CD4-positive, alpha-beta T cell treated with Interleukin-21 for 1 hour (primary cell): Measurements from ENCODE around the gene GNB3.
"Not testable (repeated sequence)": the region's sequence is repeated elsewhere in the genome, so short reads cannot be mapped to it uniquely, and the experiment has no call there.

Experiments
- DNase-seq: peaks from one replicate; pipeline ENCODE4 v3.0.0-alpha.2; 2020

GNB3 gene

DNA sequence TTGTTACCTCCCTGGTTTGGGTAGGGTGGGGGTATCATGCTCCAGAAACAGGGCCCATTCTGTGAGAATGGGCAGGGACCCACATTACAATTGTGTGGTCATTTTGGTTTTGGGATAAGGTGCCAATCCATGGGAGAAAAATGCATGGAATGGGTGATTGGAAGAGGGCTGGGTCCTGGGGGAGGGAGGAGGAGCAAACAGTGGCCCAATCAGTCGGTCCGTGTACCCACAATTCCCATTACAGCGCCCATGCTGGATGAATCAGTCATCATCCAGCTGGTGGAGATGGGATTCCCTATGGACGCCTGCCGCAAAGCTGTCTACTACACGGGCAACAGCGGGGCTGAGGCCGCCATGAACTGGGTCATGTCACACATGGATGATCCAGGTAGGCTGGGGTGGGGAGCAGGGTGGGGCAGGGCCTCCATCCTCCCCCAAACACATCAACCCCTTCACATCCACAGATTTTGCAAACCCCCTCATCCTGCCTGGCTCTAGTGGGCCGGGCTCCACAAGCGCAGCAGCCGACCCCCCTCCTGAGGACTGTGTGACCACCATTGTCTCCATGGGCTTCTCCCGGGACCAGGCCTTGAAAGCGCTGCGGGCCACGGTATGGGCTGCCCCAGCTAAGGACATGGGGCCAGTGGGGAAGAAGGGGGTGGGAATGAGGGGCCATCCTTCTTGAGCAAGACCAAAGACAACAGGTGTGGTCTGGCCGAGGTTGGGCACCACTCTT lies 23.0 kb downstream of the GNB3 start:
- DNase-seq: no peak

DNA sequence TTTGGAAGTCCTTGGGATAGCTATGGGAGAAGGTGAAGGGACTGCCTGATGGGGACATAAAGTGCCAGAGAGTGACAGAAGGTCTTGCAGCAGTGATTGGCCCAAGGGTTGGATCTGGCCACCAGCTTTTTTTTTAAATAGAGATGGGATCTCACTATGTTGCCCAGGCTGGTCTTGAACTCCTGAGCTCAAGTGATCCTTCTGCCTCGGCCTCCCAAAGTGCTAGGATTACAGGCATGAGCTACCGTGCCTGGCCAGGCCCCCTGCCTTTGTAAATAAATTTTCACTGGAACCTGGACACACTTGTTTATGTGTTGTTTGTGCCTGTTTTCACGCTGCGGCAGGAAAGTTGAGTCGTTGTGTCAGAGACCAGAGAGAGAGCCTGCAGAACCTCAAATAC lies 24.6 kb downstream of the GNB3 start:
- not testable (repeated sequence) for DNase-seq

DNA sequence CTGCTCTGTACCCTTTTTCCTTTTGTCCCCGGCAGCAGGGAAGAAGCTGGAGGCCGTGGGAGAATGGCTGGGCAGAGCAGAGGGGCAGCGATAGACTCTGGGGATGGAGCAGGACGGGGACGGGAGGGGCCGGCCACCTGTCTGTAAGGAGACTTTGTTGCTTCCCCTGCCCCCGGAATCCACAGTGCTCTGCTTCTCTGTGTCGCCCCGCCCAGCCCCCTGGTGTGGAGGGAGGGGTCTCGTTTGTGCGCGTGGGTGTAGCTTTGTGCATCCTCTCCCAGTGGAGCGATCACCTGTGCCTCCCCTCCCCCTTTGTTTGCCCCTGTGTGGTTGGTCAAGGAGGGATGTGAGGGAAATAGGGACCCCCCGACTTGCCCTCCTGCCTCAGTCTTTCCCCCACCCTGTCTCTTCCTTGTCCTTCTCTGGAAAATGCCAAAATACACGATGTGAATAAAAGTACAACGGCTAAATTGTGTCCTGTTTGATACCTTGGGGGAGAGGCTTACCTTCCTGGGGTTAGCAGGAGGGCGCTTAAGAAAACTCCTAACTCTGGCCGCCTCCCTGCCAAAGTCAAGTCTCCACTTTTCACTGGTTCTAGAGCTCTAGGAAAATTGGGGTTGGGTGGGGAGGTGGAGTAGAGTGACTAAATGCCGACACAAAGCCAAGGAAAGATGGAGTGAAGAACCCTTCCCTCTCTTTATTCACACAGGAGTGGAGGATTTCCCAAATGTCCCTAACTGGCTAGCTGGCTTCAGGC lies 25.6 kb downstream of the GNB3 start:
- no peak for DNase-seq

DNA sequence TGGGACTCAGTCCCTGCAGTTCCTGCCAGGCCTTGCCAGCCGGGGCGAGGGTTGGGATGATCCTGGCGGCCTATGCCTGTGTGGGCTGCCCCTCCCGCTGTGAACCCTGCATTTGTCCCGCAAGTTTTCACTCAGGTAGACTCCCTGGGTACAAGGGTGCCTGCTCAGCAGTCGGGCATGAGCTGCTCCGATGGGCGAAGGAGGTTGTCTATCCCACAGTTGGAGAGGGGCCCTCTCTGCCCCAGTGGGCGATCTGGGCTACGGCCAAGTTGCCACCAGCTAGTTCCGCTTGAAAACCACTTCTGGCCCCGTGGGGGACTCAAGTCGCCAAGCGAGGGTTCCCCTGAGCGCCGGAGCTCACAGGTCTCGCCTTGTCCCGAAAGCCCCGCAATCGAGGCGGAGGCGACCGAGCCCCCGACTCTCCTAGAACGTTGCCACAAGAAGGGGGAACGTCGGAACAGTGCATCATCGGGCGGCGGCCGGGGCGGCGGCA lies 26.2 kb downstream of the GNB3 start:
- DNase-seq: no peak

DNA sequence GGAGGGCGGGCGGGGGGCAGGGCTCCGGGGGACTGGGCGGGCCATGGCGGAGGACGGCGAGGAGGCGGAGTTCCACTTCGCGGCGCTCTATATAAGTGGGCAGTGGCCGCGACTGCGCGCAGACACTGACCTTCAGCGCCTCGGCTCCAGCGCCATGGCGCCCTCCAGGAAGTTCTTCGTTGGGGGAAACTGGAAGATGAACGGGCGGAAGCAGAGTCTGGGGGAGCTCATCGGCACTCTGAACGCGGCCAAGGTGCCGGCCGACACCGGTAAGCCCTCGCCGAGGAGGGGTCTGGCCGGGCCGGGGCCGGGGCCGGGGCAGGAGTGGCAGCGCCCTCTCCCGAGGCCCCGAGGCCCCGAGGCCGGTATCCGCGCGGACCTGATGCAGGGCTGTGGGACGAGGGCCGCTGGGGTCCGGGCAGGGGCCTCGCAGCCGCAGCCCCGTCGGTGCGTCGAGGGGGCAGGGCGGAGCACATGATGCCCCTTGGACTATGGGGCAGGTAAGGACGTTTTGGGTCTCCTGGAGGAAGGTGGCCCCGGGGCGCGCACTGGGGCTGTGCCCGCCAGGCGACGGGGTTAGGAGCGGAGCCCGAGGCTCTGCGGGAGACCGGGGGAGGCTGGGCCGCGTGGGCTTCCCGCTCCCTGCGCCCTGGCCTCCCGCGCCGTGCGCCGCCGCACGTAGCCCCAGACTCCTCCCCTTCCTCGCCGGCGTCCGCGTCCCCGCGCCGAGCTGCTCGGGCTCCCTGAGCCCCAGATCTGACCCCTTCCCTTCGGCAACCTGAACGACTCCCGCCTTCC lies 26.9 kb downstream of the GNB3 start, which contains the start of gene TPI1:
Gene TPI1 (plus strand): TSS at position 119 of the 798 bp plus-strand sequence. CDS start 36 bp downstream, at position 155.
- DNase-seq: peak; percentile 87

DNA sequence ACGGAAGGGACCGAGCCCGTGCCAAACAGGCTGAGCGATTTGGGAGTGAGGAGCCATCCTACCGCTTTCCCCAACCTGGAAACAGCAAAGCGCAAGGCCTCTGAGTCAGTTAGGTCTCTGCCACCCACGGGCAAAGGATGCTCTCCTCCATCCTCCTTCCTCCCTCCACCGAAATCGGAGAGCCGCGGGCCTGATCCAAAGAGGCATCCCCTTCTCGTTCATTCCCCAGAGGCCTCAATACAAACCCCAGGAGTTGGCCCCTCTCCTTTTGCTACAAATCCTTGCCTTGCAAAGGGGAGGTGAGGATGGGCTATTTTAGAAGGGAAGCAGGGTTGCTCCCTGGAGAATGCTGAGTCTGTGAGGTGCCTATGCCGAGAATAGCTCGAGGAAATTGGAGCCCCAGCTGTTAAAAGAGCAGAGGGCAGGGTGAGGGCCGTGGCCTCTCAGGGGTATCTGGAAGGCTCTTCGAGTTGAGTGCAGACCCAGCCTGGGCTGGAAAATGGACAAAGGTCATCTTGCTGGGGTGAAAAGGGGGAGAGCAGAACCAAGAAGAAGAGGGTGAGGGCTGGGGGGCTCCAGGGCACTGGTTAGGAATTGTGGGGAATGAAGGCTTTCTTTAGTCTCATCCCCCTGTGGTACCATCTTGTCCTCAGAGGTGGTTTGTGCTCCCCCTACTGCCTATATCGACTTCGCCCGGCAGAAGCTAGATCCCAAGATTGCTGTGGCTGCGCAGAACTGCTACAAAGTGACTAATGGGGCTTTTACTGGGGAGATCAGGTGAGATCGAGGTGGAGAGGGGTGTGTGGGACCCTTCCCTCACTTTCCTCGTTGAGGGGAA lies 27.7 kb downstream of the GNB3 start:
- DNase-seq: peak; percentile 9

DNA sequence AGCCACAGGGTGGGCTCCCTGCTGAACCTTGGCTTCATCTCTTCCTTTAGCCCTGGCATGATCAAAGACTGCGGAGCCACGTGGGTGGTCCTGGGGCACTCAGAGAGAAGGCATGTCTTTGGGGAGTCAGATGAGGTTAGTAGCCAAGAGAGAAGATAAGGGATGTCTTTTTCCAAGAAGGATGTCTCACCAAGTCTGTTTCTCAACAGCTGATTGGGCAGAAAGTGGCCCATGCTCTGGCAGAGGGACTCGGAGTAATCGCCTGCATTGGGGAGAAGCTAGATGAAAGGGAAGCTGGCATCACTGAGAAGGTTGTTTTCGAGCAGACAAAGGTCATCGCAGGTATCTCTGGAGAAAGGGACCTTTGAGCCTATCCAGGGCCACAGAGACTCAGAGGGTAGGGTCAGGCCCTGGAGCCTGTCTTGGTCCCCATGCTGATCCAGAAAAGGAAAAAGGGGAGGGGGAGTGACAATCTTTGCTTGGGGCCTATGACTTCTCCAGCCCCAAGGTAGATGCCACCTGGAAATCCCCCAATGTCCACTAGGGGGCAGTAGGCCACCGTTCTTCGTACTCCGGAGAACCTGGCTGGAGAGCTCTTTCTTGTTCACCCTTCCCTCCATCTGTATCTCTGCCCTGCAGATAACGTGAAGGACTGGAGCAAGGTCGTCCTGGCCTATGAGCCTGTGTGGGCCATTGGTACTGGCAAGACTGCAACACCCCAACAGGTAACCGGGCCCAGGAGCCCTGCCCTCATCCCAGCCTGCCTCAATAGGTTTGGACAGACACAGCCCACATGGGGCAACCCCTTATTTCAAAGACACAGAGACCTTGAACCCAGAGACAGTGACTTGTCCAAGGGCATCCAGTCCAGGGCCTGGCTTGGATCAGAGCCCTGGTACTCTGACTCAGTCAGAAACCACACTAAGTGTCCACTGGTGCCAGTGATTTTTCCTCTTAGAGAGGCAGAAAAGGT lies 28.6 kb downstream of the GNB3 start:
- DNase-seq: peak; percentile 89

DNA sequence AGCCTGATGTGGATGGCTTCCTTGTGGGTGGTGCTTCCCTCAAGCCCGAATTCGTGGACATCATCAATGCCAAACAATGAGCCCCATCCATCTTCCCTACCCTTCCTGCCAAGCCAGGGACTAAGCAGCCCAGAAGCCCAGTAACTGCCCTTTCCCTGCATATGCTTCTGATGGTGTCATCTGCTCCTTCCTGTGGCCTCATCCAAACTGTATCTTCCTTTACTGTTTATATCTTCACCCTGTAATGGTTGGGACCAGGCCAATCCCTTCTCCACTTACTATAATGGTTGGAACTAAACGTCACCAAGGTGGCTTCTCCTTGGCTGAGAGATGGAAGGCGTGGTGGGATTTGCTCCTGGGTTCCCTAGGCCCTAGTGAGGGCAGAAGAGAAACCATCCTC lies 29.6 kb downstream of the GNB3 start:
- not testable (repeated sequence) for DNase-seq

DNA sequence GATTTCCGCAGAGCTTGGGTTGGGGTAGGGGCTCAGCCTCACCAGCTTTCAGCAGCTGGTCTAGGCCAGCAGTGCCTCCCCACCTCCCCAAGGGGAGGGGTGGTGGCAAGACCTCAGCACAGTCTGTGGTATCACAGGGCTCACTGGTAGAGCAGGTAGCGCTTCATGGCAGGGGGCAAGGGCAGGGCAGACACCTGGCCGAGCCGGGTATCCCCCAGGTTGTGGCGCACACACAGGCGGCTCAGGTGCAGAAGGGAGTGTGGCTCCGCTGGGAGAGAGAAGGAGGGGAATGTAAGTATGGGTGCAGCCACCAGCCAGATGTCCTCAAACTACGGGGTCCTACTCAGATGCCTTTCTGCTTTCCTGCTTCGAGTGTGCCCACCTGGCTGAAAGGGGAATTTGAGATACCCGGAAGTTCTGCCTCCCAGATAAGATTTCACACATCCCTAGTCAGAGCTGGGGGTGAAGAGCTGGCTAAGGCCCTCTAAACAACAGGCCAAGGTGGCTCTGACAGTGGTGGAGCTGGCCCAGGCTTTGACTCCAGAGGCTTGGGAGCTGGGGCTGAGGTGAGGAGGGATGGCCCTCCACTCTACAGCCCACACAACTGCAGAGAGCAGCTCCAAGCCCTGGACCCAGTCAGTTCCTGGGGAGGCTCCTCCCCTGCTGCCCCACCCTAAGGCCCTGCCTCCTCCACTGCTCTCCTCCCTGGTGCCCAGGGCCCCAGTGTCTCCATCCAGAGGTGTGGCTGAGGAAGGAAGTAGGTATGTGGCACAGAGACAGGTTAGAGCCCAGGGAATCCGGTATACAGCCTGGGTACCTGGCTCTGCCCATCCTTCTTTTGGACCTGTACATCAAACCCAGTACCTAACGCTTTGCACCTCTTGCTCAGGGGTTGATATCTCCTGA lies 30.6 kb downstream of the GNB3 start:
- peak; percentile 46 for DNase-seq

DNA sequence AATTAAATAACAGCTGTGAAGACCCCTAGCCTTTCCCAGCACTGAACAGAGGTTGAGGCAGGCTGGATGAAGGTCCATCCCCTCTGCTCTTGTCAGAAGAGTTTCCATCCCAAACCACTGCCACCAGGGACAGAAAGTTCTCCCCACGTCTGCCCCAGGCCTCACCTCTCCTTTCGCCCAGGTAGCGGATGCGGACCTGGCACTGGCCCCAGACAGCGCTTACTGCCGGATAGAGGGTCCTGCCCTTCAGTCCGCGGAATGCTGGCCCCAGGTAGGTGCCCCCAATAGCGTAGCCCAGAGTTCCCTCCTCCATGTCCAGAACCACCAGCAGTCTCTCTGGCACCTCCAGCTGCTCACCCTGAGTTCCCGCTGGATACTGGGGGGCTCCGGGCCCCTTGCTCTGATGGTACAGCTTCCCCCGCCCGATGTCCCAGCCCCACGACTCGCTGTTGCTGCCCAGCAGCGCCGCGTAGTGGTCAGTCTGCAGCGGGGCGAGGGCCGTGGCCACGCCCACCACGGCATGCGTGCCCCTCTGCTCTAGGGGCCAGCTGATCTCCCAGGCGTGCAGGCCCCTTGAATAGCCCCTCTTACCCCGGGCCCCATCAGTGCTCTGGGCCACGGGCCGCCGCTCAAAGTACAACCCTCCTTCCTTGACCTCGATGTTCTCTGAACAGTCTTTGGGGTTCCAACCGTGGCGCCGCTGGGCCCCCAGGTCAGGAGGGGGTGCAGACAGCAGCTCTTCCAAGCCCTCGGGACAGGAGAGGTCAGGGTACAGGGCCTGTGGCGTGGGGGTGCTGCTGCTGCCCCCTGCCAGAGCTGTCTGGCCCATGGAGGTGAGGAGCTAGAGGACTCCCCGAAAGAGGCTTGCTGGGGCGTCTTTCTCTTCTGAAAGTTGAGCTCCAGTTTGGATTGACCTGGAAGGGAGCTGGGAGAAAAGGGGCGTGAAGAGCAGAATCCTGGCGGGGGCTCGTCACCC lies 31.6 kb downstream of the GNB3 start:
- DNase-seq: peak; percentile 88

DNA sequence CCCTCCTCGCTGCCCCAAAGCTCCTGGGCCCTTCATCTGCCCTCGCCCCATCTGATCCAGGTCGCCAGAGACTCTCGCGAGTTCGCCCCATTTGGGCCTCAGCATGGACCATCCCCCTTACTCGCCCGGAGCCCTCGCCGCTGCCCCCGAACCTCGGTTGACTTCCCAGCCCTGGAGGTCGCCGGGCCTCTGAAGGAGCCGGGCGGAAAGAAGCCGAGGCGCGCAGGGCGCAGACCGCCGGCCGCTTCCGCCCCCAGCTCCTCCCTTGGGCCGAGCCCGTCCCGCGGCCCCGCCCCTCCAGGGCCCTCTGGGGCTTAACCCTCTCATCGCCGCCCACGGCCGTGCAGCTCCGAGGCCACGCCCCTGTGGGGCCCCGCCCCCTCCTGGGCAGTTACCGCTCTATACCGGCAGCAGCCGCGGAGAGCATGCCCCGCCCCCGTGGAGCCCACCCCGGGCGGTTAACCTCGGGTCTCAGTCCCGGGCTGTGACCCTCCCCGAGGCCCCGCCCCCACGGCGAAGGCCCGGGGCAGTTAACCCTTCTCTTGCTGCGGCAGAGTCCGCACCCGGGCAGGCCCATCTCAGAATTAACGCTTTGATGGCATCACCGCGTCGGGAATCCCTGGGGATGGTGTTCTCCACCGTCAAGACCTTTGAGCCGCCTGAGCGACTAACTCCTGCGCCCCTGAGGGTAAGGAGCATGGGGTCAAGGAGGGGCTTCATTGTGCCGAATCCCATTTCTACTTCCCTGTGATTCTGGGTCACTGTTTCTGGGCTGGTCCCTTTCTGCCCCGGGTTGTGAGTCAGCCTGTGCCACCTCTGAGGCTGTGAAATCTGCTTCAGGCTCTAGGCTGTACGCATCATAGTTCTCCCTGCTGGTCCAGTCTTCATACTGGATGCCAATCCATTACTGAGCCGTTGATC lies 32.6 kb downstream of the GNB3 start, which contains the start of gene SPSB2:
Gene SPSB2 (minus strand): TSS at position 210 of the 921 bp plus-strand sequence. CDS start 402 bp downstream, outside the sequence.
- peak; percentile 98 for DNase-seq

DNA sequence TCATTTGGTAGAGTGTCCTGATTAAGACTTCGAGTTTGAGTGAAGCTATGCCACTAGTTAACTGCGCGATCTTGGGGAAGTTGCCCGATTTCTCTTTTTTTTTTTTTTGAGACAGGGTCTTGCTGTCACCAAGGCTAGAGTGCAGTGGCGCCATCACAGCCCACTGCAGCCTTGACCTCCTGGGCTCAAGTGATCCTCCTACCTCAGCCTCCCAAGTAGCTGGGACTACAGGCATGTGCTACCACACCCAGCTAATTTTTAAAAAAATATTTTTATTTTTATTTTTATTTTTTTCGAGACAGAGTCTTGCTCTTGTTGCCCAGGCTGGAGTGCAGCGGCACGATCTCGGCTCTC lies 33.3 kb downstream of the GNB3 start:
- DNase-seq: not testable (repeated sequence)

DNA sequence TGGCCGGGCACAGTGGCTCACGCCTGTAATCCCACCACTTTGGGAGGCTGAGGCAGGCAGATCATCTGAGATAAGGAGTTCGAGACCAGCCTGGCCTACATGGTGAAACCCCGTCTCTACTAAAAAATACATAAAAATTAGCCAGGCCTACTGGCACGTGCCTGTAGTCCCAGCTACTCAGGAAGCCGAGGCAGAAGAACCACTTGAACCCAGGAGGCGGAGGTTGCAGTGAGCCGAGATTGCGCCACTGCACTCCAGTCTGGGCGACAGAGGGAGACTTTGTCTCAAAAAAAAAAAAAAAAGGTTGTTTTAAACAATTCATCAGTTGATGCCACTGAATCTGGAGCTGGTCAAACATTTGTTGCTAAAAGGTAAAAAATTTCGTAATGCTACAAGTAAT lies 39.1 kb downstream of the GNB3 start:
- DNase-seq: not testable (repeated sequence)

DNA sequence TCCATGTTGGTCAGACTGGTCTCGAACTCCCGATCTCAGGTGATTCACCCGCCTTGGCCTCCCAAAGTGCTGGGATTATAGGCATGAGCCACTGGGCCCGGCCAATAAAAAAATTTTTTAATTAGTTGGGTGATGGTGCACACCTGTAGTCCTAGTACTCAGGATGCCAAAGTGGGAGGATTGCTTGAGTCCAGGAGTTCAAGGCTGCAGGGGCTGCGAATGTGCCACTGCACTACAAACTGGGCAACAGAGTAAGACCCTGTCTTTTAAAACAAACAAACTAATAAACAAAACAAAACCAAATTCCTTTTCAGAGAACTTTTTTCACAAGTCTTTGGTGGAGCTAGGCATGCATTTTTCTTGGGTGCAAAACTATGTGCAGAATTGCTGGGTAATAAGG lies 42.5 kb downstream of the GNB3 start:
- no peak for DNase-seq

DNA sequence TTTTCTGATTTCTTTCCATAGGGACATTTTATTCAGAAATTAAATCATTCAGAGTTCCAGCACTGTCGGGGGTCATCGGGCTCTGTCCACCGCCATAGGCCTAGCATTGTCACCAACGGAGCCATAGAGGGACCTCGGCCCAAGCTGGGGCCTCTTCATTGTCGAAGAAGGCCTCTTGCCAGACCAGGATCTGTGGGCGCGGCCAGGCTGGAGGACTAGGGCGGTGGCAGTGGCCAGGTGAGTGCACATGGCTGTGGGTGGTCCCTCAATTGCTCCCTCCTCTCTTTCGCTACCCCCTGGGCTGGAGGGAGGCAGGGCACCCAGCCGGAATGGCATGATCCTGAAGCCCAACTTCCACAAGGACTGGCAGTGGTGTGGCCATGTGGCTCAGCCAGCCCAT lies 43.0 kb downstream of the GNB3 start:
- DNase-seq: no peak

DNA sequence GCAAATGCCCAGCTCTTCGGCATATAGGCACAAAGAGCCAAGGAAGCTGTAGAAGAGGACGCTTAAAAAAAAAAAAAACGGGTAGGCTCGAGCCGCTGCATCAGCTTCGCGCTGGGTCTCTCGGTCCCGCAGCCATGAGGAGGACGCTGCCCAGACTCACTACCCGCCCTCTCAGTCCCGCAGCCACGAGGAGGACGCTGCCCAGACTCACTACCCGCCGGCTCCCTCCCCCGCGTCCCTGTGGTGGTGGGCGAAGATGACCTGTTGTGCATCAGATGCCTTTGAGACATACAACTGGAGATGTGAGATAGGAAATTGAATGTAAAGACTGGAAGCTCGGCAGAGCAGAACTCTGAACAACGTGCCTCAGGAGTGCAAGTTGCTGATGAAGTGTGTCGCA lies 43.8 kb downstream of the GNB3 start:
- no peak for DNase-seq

DNA sequence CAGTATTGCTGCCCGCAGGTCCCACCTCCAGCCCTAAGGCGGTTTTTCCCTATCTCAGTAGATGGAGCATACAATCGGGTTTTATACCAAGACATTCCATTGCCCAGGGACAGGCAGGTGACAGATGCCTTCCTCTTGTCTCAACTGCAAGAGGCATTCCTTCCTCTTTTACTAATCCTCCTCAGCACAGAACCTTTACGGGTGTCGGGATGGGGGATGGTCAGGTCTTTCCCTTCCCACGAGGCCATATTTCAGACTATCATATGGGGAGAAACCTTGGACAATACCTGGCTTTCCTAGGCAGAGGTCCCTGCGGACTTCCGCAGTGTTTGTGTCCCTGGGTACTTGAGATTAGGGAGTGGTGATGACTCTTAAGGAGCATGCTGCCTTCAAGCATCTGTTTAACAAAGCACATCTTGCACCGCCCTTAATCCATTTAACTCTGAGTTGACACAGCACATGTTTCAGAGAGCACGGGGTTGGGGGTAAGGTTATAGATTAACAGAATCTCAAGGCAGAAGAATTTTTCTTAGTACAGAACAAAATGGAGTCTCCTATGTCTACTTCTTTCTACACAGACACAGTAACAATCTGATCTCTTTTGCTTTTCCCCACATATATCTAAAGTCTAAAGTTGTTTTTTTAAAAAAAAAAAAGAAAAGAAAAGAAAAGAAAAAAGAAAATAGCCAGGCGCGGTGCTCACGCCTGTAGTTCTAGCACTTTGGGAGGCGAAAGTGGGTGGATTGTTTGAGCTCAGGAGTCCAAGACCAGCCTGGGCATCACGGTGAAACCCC lies 45.7 kb downstream of the GNB3 start:
- not testable (repeated sequence) for DNase-seq
